HUDEP-2 (cell line): ENCODE measurements around the gene SHB.

Experiments
- DNase-seq, 76 experiments: peaks; one replicate each; lab custom pipeline; 2025; ENCODE audit not compliant: unreplicated experiment in 76 of 76; lab: John Stamatoyannopoulos, UW

The SHB gene

GRCh38 chr9:38026021-38026809, 42.8 kb downstream of the SHB start:
- no peak for DNase-seq

DNA sequence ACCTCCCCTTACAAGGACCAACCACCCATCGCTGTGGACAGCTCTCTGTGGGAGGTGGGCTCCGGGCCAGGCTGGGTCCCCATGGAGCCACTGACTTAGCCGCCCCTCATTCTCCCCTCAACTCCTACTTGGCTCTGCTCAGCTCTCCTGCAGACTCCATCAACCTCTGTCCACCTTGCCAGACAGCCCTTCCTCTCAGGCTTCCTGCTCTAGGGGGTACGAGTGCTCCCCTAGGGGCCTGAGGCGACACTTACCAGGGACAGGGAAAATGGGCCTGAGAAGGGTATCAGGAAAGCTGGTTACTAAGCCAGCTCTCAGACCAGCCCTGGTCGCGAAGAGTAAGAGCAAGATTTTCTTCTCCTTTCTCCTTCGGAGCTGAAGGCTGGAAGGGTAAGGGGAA, 43.9 kb downstream of the SHB start:
- DNase-seq, result no peak

DNA sequence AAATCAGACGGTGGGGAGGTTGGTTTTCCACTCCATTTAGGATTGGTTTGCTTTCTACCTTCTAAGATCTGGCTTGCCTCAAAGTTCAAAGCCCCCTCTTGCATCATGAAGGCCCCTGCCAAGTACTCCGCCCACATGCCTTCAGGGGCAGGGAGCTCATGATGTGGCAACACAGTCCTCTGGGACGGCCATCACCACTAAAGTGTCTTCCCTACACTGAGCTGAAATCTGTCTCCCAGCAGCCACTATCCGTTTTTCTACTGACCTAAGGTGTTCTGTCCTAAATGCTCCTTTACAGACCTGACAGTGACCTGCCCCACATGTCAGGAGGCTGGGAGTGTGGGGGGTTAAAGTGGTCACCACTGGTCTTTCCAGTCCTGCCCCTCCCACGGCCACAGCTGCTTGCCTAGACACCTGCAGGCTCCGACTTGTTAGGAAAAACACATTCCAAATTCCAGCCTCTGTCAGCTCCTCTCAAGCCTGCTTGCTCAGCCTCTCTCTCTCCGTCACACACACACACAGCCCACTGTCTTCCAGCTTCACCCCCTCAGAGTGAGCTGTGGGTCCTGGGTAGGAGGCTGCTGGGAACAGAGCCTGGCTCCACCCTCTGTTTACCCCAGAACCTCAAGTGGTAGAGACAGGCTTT, 44.9 kb downstream of the SHB start:
- DNase-seq, result no peak

- DNase-seq, result no peak
These were observed 45.4 kb downstream of the SHB start for GRCh38 chr9:38023661-38024035.

GRCh38 chr9:38022995-38023394, 46.0 kb downstream of the SHB start:
- no peak for DNase-seq

DNA sequence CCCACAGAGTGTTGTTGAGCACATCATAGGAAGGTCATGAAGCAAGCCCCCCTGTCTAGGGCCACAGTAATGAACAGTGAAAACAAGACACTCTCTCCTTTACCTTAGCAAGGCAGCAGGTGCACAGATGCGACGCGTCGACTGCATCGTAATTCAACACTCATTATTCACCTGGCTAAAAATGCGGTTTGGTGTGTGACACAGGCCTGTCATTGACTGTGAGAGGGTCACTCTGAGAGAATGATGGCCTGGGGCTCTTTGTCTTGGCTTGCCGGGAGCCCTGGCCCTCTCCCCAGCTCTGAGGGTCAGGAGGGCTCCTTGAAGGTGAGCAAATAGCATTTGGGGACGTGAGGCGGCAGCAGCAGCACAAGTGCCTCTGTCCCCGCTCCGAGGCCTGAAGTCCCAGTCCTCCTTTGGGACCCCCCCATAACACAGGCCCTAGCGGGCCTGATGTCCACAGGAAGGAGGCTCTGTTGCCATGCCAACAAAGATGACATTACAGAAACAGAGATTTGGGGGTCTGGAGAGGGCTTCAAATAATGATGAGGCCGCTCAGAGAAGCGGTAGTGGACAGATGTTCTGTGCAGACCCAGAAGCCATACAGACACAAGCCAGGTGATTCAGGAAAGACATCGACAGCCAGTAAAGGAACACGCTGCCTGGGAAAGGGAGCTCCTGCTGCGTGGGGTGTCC, 46.7 kb downstream of the SHB start:
- no peak for DNase-seq

DNA sequence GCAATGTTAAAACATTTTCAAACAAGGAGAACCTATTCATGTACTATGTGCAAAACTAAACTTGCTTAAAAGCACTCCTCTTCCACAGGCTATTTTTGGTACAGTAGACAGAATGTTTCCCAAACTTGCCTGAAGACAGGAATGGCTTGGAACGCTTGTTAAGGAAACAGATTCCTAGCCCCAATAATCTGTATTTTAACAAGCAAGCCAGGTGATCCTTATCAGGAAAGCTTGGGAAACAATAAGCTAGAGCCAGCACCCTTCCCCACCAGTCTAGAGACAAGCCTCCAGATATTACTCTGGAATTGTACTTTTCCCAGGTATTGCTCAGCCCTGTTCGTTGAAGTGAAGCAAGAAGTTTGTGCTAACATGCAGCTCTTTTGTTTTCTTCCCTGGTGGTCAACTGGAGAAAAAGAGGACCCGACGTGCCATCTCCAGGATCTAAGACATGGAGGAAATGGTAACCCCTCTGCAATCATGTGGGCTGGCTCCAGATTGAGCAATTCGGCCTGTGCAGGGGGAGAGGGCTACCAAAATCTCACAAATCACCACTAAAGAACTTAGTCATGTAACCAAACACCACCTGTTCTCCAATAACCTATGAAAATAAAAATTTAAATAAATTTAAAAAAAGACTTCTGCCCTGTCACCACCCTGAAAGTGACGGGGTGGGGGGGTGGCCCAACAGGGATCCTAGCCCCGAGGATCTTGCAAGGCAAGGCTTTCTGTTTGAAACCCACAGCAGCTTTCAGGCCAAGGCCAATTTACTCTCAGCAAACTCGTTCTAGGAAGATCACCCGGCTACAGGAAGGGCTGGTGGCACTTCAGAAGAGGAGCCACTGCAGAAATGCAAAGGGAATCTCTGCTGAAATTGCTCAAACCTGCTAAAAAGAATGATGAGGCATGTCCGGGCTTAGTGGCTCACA, 48.6 kb downstream of the SHB start:
- no peak for DNase-seq

- DNase-seq, result no peak
These were observed 49.3 kb downstream of the SHB start for GRCh38 chr9:38019731-38020130.

- no peak for DNase-seq
These were observed 49.9 kb downstream of the SHB start for GRCh38 chr9:38018958-38019602.

GRCh38 chr9:38018241-38018957, 50.6 kb downstream of the SHB start:
- no peak for DNase-seq

DNA sequence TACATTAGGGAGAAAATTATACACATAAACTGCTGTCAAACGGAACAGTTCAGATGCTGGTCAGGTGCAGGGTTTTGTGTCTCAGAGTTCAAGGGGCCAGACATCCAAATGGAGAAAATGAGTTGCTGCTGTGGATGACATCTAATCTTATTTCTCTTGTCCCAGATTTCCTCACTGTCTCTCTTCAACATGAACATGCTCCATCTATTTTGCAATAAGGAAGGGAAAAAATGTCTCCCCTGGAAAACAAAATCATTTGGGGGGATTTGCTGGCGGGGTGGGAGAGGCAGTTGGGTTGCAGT, 51.2 kb downstream of the SHB start:
- DNase-seq, result no peak

- DNase-seq, result no peak
These were observed 51.7 kb downstream of the SHB start for GRCh38 chr9:38017149-38017884.

GRCh38 chr9:38016375-38017135, 52.5 kb downstream of the SHB start:
- no peak for DNase-seq

- DNase-seq, result no peak
These were observed 53.1 kb downstream of the SHB start for GRCh38 chr9:38015906-38016305.

DNA sequence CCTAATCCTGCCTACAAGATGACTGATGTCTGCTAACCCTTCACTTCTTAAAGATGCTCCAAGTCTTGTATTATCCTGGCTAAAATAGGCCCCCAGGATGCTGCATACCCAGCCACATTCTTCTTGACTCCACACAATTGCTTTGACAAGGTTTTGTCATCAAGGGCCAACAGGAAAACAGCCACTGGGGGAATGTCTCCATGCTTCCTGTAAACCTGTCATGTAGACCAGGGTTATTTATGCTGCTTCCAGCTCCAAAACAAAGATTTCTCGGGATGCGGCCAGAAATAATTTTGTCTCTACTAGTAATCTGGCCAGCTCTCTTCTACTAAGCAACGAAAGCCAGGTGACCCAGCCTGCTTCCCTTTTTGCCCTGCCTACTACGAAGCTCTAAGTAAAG, 53.8 kb downstream of the SHB start:
- DNase-seq, result no peak

DNA sequence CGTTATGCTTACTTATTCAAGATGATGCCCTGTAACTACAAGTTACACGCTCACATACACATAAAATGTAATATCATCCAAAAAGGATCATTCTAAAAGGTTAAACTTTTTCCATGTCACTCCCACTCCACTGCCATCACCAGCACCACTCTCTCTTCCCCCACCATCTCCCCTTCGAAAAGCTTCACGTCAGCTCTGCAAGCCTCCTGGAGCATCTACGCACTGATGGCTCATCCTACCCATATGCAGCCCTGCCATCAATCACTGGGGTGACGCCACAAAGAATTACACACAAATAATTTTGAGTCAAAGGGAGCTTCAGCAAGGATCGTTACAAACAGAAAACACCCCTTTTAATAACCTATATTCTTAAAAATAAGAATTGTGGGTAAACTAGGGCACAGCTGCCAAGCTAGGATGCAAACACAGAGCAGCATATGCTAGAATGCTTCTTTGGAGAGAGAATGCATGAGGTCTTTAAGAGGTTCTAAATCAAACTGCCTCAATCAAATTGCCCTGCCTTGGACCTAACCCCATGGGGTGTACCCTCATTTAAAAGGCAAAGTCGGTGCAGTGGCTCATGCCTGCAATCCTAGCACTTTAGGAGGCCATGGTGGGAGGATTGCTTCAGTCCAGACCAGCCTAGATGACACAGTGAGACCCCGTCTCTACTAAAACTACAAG, 56.1 kb downstream of the SHB start:
- DNase-seq, result no peak

- DNase-seq, result no peak
These were observed 57.0 kb downstream of the SHB start for GRCh38 chr9:38011991-38012390.
